ENCODE results near the gene PTPN11.
"Not testable (repeated sequence)": the region's sequence is repeated elsewhere in the genome, so short reads cannot be mapped to it uniquely, and the experiment has no call there.

DNA sequence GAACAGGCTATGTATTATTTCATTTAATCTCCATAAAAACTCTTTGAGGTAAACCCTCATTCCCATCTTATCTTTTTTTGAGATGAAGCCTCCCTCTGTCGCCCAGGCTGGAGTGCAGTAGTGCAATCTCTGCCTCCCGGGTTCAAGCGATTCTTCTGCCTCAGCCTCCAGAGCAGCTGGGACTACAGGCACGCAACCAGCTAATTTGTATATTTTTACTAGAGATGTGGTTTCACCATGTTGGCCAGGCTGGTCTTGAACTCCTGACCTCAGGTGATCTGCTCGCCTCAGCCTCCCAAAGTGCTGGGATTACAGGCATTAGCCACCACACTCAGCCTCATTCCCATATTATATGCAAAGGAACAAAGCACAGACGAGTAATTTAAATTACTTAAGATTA lies 11.1 kb upstream of the PTPN11 start:
- TF ChIP-seq CREM (IDR thresholded peaks at IDR 0.05; ENCODE audit: low read depth): not testable (repeated sequence)
- TF ChIP-seq, protein P1, sequence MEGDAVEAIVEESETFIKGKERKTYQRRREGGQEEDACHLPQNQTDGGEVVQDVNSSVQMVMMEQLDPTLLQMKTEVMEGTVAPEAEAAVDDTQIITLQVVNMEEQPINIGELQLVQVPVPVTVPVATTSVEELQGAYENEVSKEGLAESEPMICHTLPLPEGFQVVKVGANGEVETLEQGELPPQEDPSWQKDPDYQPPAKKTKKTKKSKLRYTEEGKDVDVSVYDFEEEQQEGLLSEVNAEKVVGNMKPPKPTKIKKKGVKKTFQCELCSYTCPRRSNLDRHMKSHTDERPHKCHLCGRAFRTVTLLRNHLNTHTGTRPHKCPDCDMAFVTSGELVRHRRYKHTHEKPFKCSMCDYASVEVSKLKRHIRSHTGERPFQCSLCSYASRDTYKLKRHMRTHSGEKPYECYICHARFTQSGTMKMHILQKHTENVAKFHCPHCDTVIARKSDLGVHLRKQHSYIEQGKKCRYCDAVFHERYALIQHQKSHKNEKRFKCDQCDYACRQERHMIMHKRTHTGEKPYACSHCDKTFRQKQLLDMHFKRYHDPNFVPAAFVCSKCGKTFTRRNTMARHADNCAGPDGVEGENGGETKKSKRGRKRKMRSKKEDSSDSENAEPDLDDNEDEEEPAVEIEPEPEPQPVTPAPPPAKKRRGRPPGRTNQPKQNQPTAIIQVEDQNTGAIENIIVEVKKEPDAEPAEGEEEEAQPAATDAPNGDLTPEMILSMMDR (IDR thresholded peaks at IDR 0.05 in 2 of 3, conservative IDR thresholded peaks at IDR 0.05 in 1 of 3; ENCODE audit: control insufficient read depth in 2 of 3, extremely low read depth in 1 of 3, insufficient read depth in 1 of 3, low read depth in 3 of 3, low read length in 3 of 3): not testable (repeated sequence)

All from GM12878 (cell line).